ENCODE data around the gene EME1. TPM values are rescaled to one million over a fixed set of nuclear protein-coding genes. Genes with fewer than 3 reads are reported as not detected.

Gene EME1
- total RNA-seq, 5 donors from 2014 or later (not counting 1 experiment from before 2014, with no cell fraction given), result 0.75 to 2.1 (median 1.4) TPM

GRCh38 chr17:50393700-50394099 lies 20.7 kb downstream of the EME1 start:
- H3K4me1 ChIP-seq (ENCODE audit: control insufficient read depth in 1 of 2, extremely low read depth in 1 of 2, insufficient read depth in 2 of 2, low read length in 2 of 2), result peaks cover 17 to 28% of the 10 kb centered on the region in 2 experiments
- Mint-ChIP-seq H3K4me1 (peaks cover 38 to 43% (median 40%) of the 10 kb centered on the region in 3 donors), H3K4me3 (peak overlapping the region in 1 of 3 donors; percentile 1), H3K27me3 (no peaks in the 10 kb centered on the region), H3K9me3 (no peaks in the 10 kb centered on the region), H3K36me3 (peaks cover 38% of the 10 kb centered on the region), H3K27ac (no peak overlapping the region)
- no peaks in the 10 kb centered on the region for H3K9me3 ChIP-seq
- ChIA-PET CTCF (interaction anchor here in 1 of 2 donors (0.5 kb wide), 1 partner anchor 981 kb away, joined by 5 read pairs; no protein-coding TSS in a partner anchor), POLR2A (interaction anchor here (0.5 to 0.6 kb wide), 2 partner anchors 387 to 581 kb away, joined by 6 to 12 read pairs; no protein-coding TSS in a partner anchor)
- peaks cover 0 to 63% of the 10 kb centered on the region in 2 donors for H3K36me3 ChIP-seq (ENCODE audit: control insufficient read depth in 2 of 2, extremely low read depth in 1 of 2, insufficient read depth in 1 of 2, low read length in 1 of 2)
- DNase-seq (no peak), ATAC-seq (replicated peaks in 1 of 4) (no peak)
- no peak overlapping the region for H3K4me3 ChIP-seq (ENCODE audit: control insufficient read depth in 1 of 2, extremely low read depth in 1 of 2, low read length in 1 of 2)
- H3K27ac ChIP-seq (ENCODE audit: low read length), result no peak overlapping the region
- H3K27me3 ChIP-seq (replicated peaks in 1 of 2; ENCODE audit: control insufficient read depth in 2 of 2, extremely low read depth in 1 of 2, insufficient read depth in 2 of 2, low read length in 1 of 2), result no peaks in the 10 kb centered on the region
- 100% methylated on average over 3 of the region's 5 CpGs for WGBS (ENCODE audit: insufficient coverage)

- no peaks in the 10 kb centered on the region for H3K9me3 Mint-ChIP-seq
- Histone ChIP-seq H3K9me3 (no peaks in the 10 kb centered on the region), H3K4me1 (ENCODE audit: control insufficient read depth in 1 of 2, extremely low read depth in 1 of 2, insufficient read depth in 2 of 2, low read length in 2 of 2) (peaks cover 17 to 28% of the 10 kb centered on the region in 2 experiments), H3K27me3 (replicated peaks in 1 of 2; ENCODE audit: control insufficient read depth in 2 of 2, extremely low read depth in 1 of 2, insufficient read depth in 2 of 2, low read length in 1 of 2) (no peaks in the 10 kb centered on the region), H3K27ac (ENCODE audit: low read length) (no peak overlapping the region), H3K36me3 (ENCODE audit: control insufficient read depth in 2 of 2, extremely low read depth in 1 of 2, insufficient read depth in 1 of 2, low read length in 1 of 2) (peaks cover 0 to 53% of the 10 kb centered on the region in 2 donors), H3K4me3 (ENCODE audit: control insufficient read depth in 1 of 2, extremely low read depth in 1 of 2, low read length in 1 of 2) (no peak overlapping the region)
- H3K4me1 Mint-ChIP-seq, result peaks cover 38 to 43% (median 40%) of the 10 kb centered on the region in 3 donors
- H3K27ac Mint-ChIP-seq, result no peak overlapping the region
- H3K36me3 Mint-ChIP-seq, result peaks cover 31% of the 10 kb centered on the region
- H3K4me3 Mint-ChIP-seq, result peak overlapping the region; percentile 85 to 94 (median 89)
- no peaks in the 10 kb centered on the region for H3K27me3 Mint-ChIP-seq
- ATAC-seq (replicated peaks in 1 of 4) (no peak), DNase-seq (no peak)
- POLR2A ChIA-PET, result no interaction called here
- no CpG with 5 or more reads among the region's 3 CpGs for WGBS (ENCODE audit: insufficient coverage)
- CTCF ChIA-PET, result interaction anchor here (0.6 to 1.2 kb wide), 2 partner anchors 9 to 597 kb away, joined by 3 to 14 read pairs; no protein-coding TSS in a partner anchor
These were observed 21.7 kb downstream of the EME1 start for GRCh38 chr17:50394711-50395110.

GRCh38 chr17:50396261-50397110 lies 23.5 kb downstream of the EME1 start:
- H3K4me1 Mint-ChIP-seq, result peaks cover 38 to 43% (median 40%) of the 10 kb centered on the region in 3 donors
- H3K27ac Mint-ChIP-seq, result peak overlapping the region; percentile 84 to 87
- CTCF ChIA-PET, result interaction anchor here (0.6 to 3.2 kb wide), 20 partner anchors 8 to 1058 kb away, joined by 3 to 36 read pairs (median 6); partner anchors contain the start of genes ACSF2 (in 1 of the 2) and CACNA1G (in 1 of the 2)
- no peaks in the 10 kb centered on the region for H3K27me3 Mint-ChIP-seq
- Histone ChIP-seq H3K27me3 (replicated peaks in 1 of 2; ENCODE audit: control insufficient read depth in 2 of 2, extremely low read depth in 1 of 2, insufficient read depth in 2 of 2, low read length in 1 of 2) (no peaks in the 10 kb centered on the region), H3K4me1 (ENCODE audit: control insufficient read depth in 1 of 2, extremely low read depth in 1 of 2, insufficient read depth in 2 of 2, low read length in 2 of 2) (peaks cover 17 to 28% of the 10 kb centered on the region in 2 experiments), H3K4me3 (ENCODE audit: control insufficient read depth in 1 of 2, extremely low read depth in 1 of 2, low read length in 1 of 2) (peak overlapping the region; percentile 93 to 99), H3K36me3 (ENCODE audit: control insufficient read depth in 2 of 2, extremely low read depth in 1 of 2, insufficient read depth in 1 of 2, low read length in 1 of 2) (peaks cover 0 to 35% of the 10 kb centered on the region in 2 donors), H3K27ac (ENCODE audit: low read length) (peak overlapping the region; percentile 77), H3K9me3 (no peaks in the 10 kb centered on the region)
- H3K9me3 Mint-ChIP-seq, result no peaks in the 10 kb centered on the region
- H3K36me3 Mint-ChIP-seq, result peaks cover 28% of the 10 kb centered on the region
- ATAC-seq (replicated peaks in 1 of 4) (no peak), DNase-seq (peak in 3 of 35 experiments; percentile 6 to 45 (median 16))
- POLR2A ChIA-PET, result interaction anchor here (0.5 to 0.7 kb wide), 4 partner anchors 13 to 48 kb away, joined by 3 to 4 read pairs (median 4); no protein-coding TSS in a partner anchor
- 20% methylated on average over 25 of the region's 30 CpGs for WGBS (ENCODE audit: insufficient coverage)
- H3K4me3 Mint-ChIP-seq, result peak overlapping the region; percentile 85 to 94 (median 89)

DNA sequence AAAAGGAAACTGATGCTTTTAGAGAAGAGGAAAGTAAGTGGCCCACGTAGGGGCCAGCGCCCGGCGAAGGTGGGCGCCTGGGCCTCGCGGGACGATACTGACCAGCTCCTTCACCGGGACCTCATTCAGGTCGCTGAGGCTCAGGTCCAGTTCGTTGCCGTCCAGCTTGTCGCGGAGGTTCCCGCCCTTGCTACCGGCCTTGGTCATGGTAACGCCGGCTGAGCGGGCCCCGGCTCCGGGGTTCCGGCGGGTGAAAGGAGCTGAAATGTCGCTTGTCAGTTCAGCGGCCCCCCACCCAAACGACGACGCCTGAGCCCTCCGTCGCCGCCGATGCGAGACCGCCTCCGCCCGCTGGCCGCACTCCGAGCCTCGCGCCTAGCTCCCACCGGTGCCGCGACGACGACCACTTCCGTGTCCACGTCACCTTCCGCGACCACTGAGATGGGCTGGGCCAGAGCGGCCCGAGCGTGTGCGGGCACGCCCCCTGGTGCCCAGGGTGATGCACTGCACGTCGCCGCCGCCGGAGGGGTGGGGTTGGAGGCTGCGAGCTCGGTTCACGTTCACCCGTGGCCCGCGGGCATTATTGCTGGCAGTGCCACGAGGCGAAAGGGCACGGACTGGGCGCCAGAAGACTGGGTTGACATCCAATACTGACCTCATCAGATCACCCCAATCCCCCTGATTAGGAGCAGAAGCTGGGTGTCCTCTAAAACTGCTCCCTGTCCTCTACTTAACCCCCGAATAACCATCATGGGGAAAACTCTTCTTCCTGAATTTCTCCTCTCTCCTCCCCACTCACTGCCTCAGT lies 24.3 kb downstream of the EME1 start, which contains the start of gene LRRC59:
LRRC59 (minus strand) TSS at position 413 of the 808 bp plus-strand sequence; CDS start at position 207, 206 bp downstream.
- ChIA-PET POLR2A (interaction anchor here (0.5 to 1.0 kb wide), 3 partner anchors 34 to 1067 kb away, joined by 3 to 4 read pairs (median 4); no protein-coding TSS in a partner anchor), CTCF (interaction anchor here (0.5 to 3.2 kb wide), 24 partner anchors 9 to 1059 kb away, joined by 3 to 36 read pairs (median 4); partner anchors contain the start of genes ACSF2 (in 1 of the 2), CACNA1G (in 1 of the 2), EME1 (in 1 of the 2) and MRPL27 (in 1 of the 2))
- H3K4me3 ChIP-seq (ENCODE audit: control insufficient read depth in 1 of 2, extremely low read depth in 1 of 2, low read length in 1 of 2), result peak within 1 kb of the TSS; percentile 93 to 99
- Mint-ChIP-seq H3K4me3 (peak within 1 kb of the TSS; percentile 85 to 94 (median 89)), H3K9me3 (no peaks in the 10 kb centered on the region), H3K36me3 (peaks cover 21% of the 10 kb centered on the region), H3K4me1 (peaks cover 38 to 43% (median 40%) of the 10 kb centered on the region in 3 donors), H3K27ac (peak within 1 kb of the TSS; percentile 84 to 87), H3K27me3 (no peaks in the 10 kb centered on the region)
- peak within 1 kb of the TSS; percentile 77 for H3K27ac ChIP-seq (ENCODE audit: low read length)
- DNase-seq (peak; percentile 81 to 96 (median 90)), ATAC-seq (replicated peaks in 1 of 4) (peak; percentile 98 to 100 (median 98))
- no peaks in the 10 kb centered on the region for H3K27me3 ChIP-seq (replicated peaks in 1 of 2; ENCODE audit: control insufficient read depth in 2 of 2, extremely low read depth in 1 of 2, insufficient read depth in 2 of 2, low read length in 1 of 2)
- under 1% methylated on average over 62 of the region's 70 CpGs for WGBS (ENCODE audit: insufficient coverage)
- peaks cover 0 to 27% of the 10 kb centered on the region in 2 donors for H3K36me3 ChIP-seq (ENCODE audit: control insufficient read depth in 2 of 2, extremely low read depth in 1 of 2, insufficient read depth in 1 of 2, low read length in 1 of 2)
- H3K9me3 ChIP-seq, result no peaks in the 10 kb centered on the region
- peaks cover 17 to 28% of the 10 kb centered on the region in 2 experiments for H3K4me1 ChIP-seq (ENCODE audit: control insufficient read depth in 1 of 2, extremely low read depth in 1 of 2, insufficient read depth in 2 of 2, low read length in 2 of 2)

DNA sequence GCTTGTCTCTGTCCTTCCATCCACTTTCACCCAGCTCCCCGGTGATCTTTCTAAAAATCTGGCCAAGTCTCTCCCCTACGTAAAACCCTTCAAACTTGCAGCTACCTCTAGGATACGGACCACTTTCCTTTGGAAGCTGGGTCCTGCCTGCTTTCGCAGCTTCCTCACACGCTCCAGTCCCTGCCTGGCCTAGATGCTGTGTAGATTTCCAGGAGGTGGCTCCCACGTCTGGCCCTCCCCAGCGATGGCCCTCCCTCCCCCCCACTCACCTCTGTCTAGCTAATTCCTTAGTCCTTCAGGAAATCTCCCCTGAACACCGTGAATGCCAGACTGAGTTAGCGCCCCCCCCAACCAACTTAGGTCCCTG lies 24.9 kb downstream of the EME1 start:
- H3K27ac Mint-ChIP-seq, result peak overlapping the region; percentile 73 to 76
- H3K4me1 ChIP-seq (ENCODE audit: control insufficient read depth in 1 of 2, extremely low read depth in 1 of 2, insufficient read depth in 2 of 2, low read length in 2 of 2), result peaks cover 17 to 28% of the 10 kb centered on the region in 2 experiments
- no peak for DNase-seq
- WGBS (ENCODE audit: insufficient coverage), result 77% methylated on average over 8 of the region's 9 CpGs
- H3K36me3 ChIP-seq (ENCODE audit: control insufficient read depth in 2 of 2, extremely low read depth in 1 of 2, insufficient read depth in 1 of 2, low read length in 1 of 2), result peaks cover 0 to 21% of the 10 kb centered on the region in 2 donors
- peaks cover 37 to 42% (median 40%) of the 10 kb centered on the region in 3 donors for H3K4me1 Mint-ChIP-seq
- H3K4me3 ChIP-seq (ENCODE audit: control insufficient read depth in 1 of 2, extremely low read depth in 1 of 2, low read length in 1 of 2), result peak overlapping the region in 1 of 2 donors; percentile 93
- no peaks in the 10 kb centered on the region for H3K9me3 Mint-ChIP-seq
- CTCF ChIA-PET, result interaction anchor here (0.5 to 3.2 kb wide), 17 partner anchors 12 to 163 kb away, joined by 3 to 36 read pairs (median 5); partner anchors contain the start of genes ACSF2 (in 1 of the 2), CACNA1G (in 1 of the 2), EME1 (in 1 of the 2) and MRPL27 (in 1 of the 2)
- no peaks in the 10 kb centered on the region for H3K27me3 ChIP-seq (replicated peaks in 1 of 2; ENCODE audit: control insufficient read depth in 2 of 2, extremely low read depth in 1 of 2, insufficient read depth in 2 of 2, low read length in 1 of 2)
- H3K4me3 Mint-ChIP-seq, result peak overlapping the region; percentile 85 to 94 (median 89)
- POLR2A ChIA-PET, result interaction anchor here in 1 of 2 donors (0.8 to 1.0 kb wide), 2 partner anchors 34 to 1068 kb away, joined by 3 to 4 read pairs; no protein-coding TSS in a partner anchor
- no peak overlapping the region for H3K27ac ChIP-seq (ENCODE audit: low read length)
- peaks cover 15% of the 10 kb centered on the region for H3K36me3 Mint-ChIP-seq
- ATAC-seq (replicated peaks in 1 of 4), result no peak
- no peaks in the 10 kb centered on the region for H3K27me3 Mint-ChIP-seq
- H3K9me3 ChIP-seq, result no peaks in the 10 kb centered on the region
